HG03025 (cell line): ENCODE measurements around the gene CDYL2.

Source experiments
- ATAC-seq: cut with Tn5 transposase; IDR thresholded peaks from one replicate; pipeline ENCODE4 v1.9.1; 2021; ENCODE audit warnings: mild to moderate bottlenecking, moderate library complexity; ENCODE audit not compliant: unreplicated experiment, low FRiP score

Gene CDYL2

GRCh38 chr16:80569440-80570105 is 234.8 kb downstream of the CDYL2 start:
- ATAC-seq = no peak

- no peak for ATAC-seq
Measured at GRCh38 chr16:80564394-80564793, 240.0 kb downstream of the CDYL2 start.

GRCh38 chr16:80563066-80563465 is 241.3 kb downstream of the CDYL2 start:
- no peak for ATAC-seq

- ATAC-seq = no peak
Measured at GRCh38 chr16:80559369-80559768, 245.0 kb downstream of the CDYL2 start.

- ATAC-seq = no peak
Measured at GRCh38 chr16:80557037-80557436, 247.4 kb downstream of the CDYL2 start.

- ATAC-seq = no peak
Measured at GRCh38 chr16:80556481-80556880, 247.9 kb downstream of the CDYL2 start.

GRCh38 chr16:80554033-80554432 is 250.4 kb downstream of the CDYL2 start:
- ATAC-seq = no peak

- no peak for ATAC-seq
Measured at GRCh38 chr16:80552277-80552676, 252.1 kb downstream of the CDYL2 start.
